GM23338 (cell line): ENCODE results near the gene COL15A1. TPM values are rescaled to one million over a fixed set of nuclear protein-coding genes. Genes with fewer than 3 reads are reported as not detected.

Source experiments
- ATAC-seq: fragments of 200-7000 bp; cut with Tn5 transposase; 3 replicates; pipeline ENCODE4 v1.9.1; 2020
- DNase-seq: peaks from one replicate; pipeline ENCODE4 v3.0.0-alpha.2; 2015; ENCODE audit warnings: low spot score
- H2AFZ ChIP-seq: fragments of 200-600 bp; sonication (generic); 2 replicates; pipeline ENCODE4 v1.8.0; 2016; ENCODE audit warnings: antibody characterized with exemption, mild to moderate bottlenecking, moderate library complexity
- H3F3A ChIP-seq: fragments of 200-600 bp; sonication (generic); replicated peaks from 2 replicates; pipeline ENCODE4 v1.8.0; 2017; ENCODE audit warnings: antibody characterized with exemption, mixed run types, low read depth
- H3K27ac ChIP-seq: fragments of 200-600 bp; sonication (generic); 2 replicates; pipeline ENCODE4 v1.6.1; 2016; ENCODE audit warnings: low read depth
- H3K27me3 ChIP-seq: fragments of 200-600 bp; sonication (generic); 2 replicates; pipeline ENCODE4 v1.8.0; 2016; ENCODE audit warnings: mild to moderate bottlenecking, mixed run types, moderate library complexity; ENCODE audit not compliant: insufficient read depth
- H3K36me3 ChIP-seq: fragments of 200-600 bp; sonication (generic); 2 replicates; pipeline ENCODE4 v1.8.0; 2016; ENCODE audit warnings: mild to moderate bottlenecking; ENCODE audit not compliant: insufficient read depth
- H3K4me1 ChIP-seq: fragments of 200-600 bp; sonication (generic); 2 replicates; pipeline ENCODE4 v1.8.0; 2016; ENCODE audit warnings: mild to moderate bottlenecking, moderate library complexity; ENCODE audit not compliant: insufficient read depth
- H3K4me2 ChIP-seq: fragments of 200-600 bp; sonication (generic); 2 replicates; pipeline ENCODE4 v1.7.1; 2017; ENCODE audit warnings: mixed run types
- H3K4me3 ChIP-seq: fragments of 200-600 bp; sonication (generic); 2 replicates; pipeline ENCODE4 v1.6.1; 2016; ENCODE audit warnings: mixed run types
- H3K79me2 ChIP-seq: fragments of 200-600 bp; sonication (generic); replicated peaks from 2 replicates; pipeline ENCODE4 v1.8.0; 2017; ENCODE audit warnings: mild to moderate bottlenecking; ENCODE audit not compliant: insufficient read depth
- H3K9me2 ChIP-seq: fragments of 200-600 bp; sonication (generic); 2 replicates; pipeline ENCODE4 v1.8.0; 2017; ENCODE audit not compliant: insufficient read depth
- H4K20me1 ChIP-seq: fragments of 200-600 bp; sonication (generic); replicated peaks from 2 replicates; pipeline ENCODE4 v1.8.0; 2017; ENCODE audit warnings: mild to moderate bottlenecking; ENCODE audit not compliant: insufficient read depth
- H3K27ac Mint-ChIP-seq: 2 replicates; pipeline ENCODE4 v1.8.0; 2020; ENCODE audit warnings: inconsistent platforms, mild to moderate bottlenecking, moderate library complexity, mixed read lengths
- H3K27me3 Mint-ChIP-seq: 3 replicates; pipeline ENCODE4 v1.8.0; 2022; ENCODE audit warnings: low read depth, mild to moderate bottlenecking, moderate library complexity, mixed read lengths, inconsistent platforms; ENCODE audit not compliant: insufficient read depth, poor library complexity
- H3K36me3 Mint-ChIP-seq: 3 replicates; pipeline ENCODE4 v1.8.0; 2021; ENCODE audit warnings: low read depth, mild to moderate bottlenecking, inconsistent platforms, moderate library complexity, mixed read lengths
- H3K4me1 Mint-ChIP-seq: 3 replicates; pipeline ENCODE4 v1.8.0; 2020; ENCODE audit warnings: mild to moderate bottlenecking, inconsistent platforms, mixed read lengths
- H3K4me3 Mint-ChIP-seq: 3 replicates; pipeline ENCODE4 v1.8.0; 2021; ENCODE audit warnings: moderate library complexity, mild to moderate bottlenecking, inconsistent platforms, mixed read lengths
- H3K9me3 Mint-ChIP-seq: 3 replicates; pipeline ENCODE4 v1.8.0; 2020; ENCODE audit warnings: moderate library complexity, mild to moderate bottlenecking, inconsistent platforms, mixed read lengths
- CREB1 ChIP-seq: fragments of 250-450 bp; sonication (Bioruptor Pico); IDR thresholded peaks from 2 replicates; pipeline ENCODE4 v1.5.0; 2020; ENCODE audit warnings: low read depth, mild to moderate bottlenecking, moderate library complexity
- CTCF ChIP-seq, 2 experiments: fragments of 200-600 bp in 1 of 2; sonication (generic) in 1 of 2; conservative IDR thresholded peaks; 2 replicates each; pipeline versions ENCODE4 v1.5.1 to v1.6.1; 2016 to 2017; ENCODE audit warnings: antibody characterized with exemption in 2 of 2, low read depth in 2 of 2, mild to moderate bottlenecking in 2 of 2, moderate library complexity in 1 of 2
- EZH2 ChIP-seq: fragments of 200-600 bp; sonication (generic); IDR thresholded peaks from one replicate; pipeline ENCODE4 v1.8.0; 2017; ENCODE audit warnings: antibody characterized with exemption, mild to moderate bottlenecking, low read depth; ENCODE audit not compliant: unreplicated experiment
- EZH2phosphoT487 ChIP-seq: fragments of 200-600 bp; sonication (generic); IDR thresholded peaks from one replicate; pipeline ENCODE4 v1.8.1; 2018; ENCODE audit warnings: antibody characterized with exemption; ENCODE audit not compliant: unreplicated experiment
- JUNB ChIP-seq: IDR thresholded peaks from one replicate; pipeline ENCODE4 v1.6.1; 2016; ENCODE audit warnings: antibody characterized with exemption; ENCODE audit not compliant: unreplicated experiment
- NANOG ChIP-seq: IDR thresholded peaks from 2 replicates; pipeline ENCODE4 v1.6.1; 2016; ENCODE audit warnings: antibody characterized with exemption, borderline replicate concordance
- REST ChIP-seq: IDR thresholded peaks from one replicate; pipeline ENCODE4 v1.6.1; 2018; ENCODE audit warnings: antibody characterized with exemption; ENCODE audit not compliant: unreplicated experiment
- STAT1 ChIP-seq: IDR thresholded peaks from one replicate; pipeline ENCODE4 v1.6.1; 2016; ENCODE audit warnings: antibody characterized with exemption; ENCODE audit not compliant: unreplicated experiment
- ZNF114 ChIP-seq: fragments of 250-450 bp; sonication (Bioruptor Pico); IDR thresholded peaks from 2 replicates; pipeline ENCODE4 v1.5.0; 2020; ENCODE audit warnings: mild to moderate bottlenecking, moderate library complexity
- ZNF462 ChIP-seq: fragments of 250-450 bp; sonication (Bioruptor Pico); IDR thresholded peaks from 2 replicates; pipeline ENCODE4 v1.5.0; 2020; ENCODE audit warnings: mild to moderate bottlenecking, moderate library complexity
- polyA plus RNA-seq: library from polyadenylated mRNA; unstranded; fragments of >200 nt; fragmentation: Nextera tagmentation; extraction: Ambion mirVana; gene quantifications from 2 replicates; pipeline ENCODE4 v1.2.1, GENCODE V29; 2016
- total RNA-seq: library from RNA; depleted of rRNA; stranded (reverse); fragments of >200 nt; shearing (Covaris generic); gene quantifications from 2 replicates; pipeline ENCODE4 v1.2.3, GENCODE V29; 2014

COL15A1 gene
- total and polyA plus RNA-seq, 2 experiments from 2014 or later, result 0.17 to 0.18 TPM

GRCh38 chr9:99046542-99047071 lies 102.9 kb downstream of the COL15A1 start:
- Histone ChIP-seq H3K27me3 (no peaks in the 10 kb centered on the region), H3K4me2 (no peak overlapping the region), H4K20me1 (no peaks in the 10 kb centered on the region), H3K79me2 (no peaks in the 10 kb centered on the region), H3K36me3 (no peaks in the 10 kb centered on the region), H3K27ac (no peak overlapping the region), H3K4me3 (no peak overlapping the region), H2AFZ (no peak overlapping the region), H3K9me2 (peaks cover 6% of the 10 kb centered on the region; the same call in 1 of the 2 replicates), H3K4me1 (no peaks in the 10 kb centered on the region), H3F3A (no peaks in the 10 kb centered on the region)
- H3K4me3 Mint-ChIP-seq, result no peak overlapping the region
- no peaks in the 10 kb centered on the region for H3K27me3 Mint-ChIP-seq
- peaks cover 7% of the 10 kb centered on the region; the same call in 1 of the 3 replicates for H3K4me1 Mint-ChIP-seq
- H3K36me3 Mint-ChIP-seq, result peaks cover 3% of the 10 kb centered on the region; the same call in 2 of the 3 replicates
- H3K27ac Mint-ChIP-seq, result no peak overlapping the region
- DNase-seq, result no peak
- TF ChIP-seq CTCF (conservative IDR thresholded peaks at IDR 0.05; ENCODE audit: low read depth in 2 of 2), result no peak
- TF ChIP-seq REST, result no peak
- no peak for TF ChIP-seq EZH2
- TF ChIP-seq ZNF462 (CRISPR knock-in tag), result no peak
- no peak for TF ChIP-seq EZH2phosphoT487
- no peak for TF ChIP-seq NANOG
- no peak for TF ChIP-seq ZNF114
- no peak for TF ChIP-seq STAT1
- TF ChIP-seq CREB1 (CRISPR knock-in tag), result no peak
- no peak for TF ChIP-seq JUNB
- ATAC-seq, result no peak
- H3K9me3 Mint-ChIP-seq, result peaks cover 15% of the 10 kb centered on the region
